ENCODE data around the gene GSG1L.

The GSG1L gene

DNA sequence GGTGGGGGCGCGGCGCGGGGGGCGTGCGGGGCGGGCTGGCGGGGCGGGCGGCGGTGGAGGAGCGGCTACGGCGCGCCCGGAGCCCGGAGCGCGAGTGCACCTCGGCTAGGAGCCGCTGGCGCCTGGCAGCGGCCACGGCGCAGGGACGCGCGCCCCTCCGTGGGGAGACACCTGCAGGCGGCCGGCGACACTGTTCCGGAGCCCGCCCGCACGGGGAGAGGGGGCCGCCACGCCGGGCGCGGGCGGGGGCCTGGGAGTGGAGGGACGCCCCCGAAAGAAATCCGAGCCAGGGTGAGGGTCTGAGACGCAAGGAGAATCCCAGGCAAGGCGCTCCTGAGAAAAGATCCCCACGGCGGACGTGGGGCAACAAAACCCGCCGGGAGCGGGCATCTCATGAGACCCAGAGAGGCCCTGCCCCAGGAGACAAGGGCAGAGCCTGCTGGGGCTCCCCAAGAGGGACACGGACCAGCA, at the start of gene GSG1L:
Gene GSG1L, minus strand, starts transcription at position 124 of the 471 bp plus-strand sequence. CDS start 290 bp downstream, outside the sequence.
- H3K9me3 ChIP-seq (ENCODE audit: control insufficient read depth, insufficient read depth, low read length), result no peaks in the 10 kb centered on the region
- H3K4me3 ChIP-seq (ENCODE audit: low read depth, low read length), result peak within 1 kb of the TSS; percentile 58
- no peaks in the 10 kb centered on the region for H3K36me3 ChIP-seq (ENCODE audit: control insufficient read depth, insufficient read depth, low read length)
- H3K27ac ChIP-seq (ENCODE audit: low read depth, low read length), result no peak within 1 kb of the TSS
- peaks cover 57% of the 10 kb centered on the region for H3K27me3 ChIP-seq (ENCODE audit: control insufficient read depth, insufficient read depth, low read length)
- no peaks in the 10 kb centered on the region for H3K4me1 ChIP-seq (ENCODE audit: control insufficient read depth, insufficient read depth, low read length)
- H3K9ac ChIP-seq (ENCODE audit: low read depth, low read length), result no peak within 1 kb of the TSS

DNA sequence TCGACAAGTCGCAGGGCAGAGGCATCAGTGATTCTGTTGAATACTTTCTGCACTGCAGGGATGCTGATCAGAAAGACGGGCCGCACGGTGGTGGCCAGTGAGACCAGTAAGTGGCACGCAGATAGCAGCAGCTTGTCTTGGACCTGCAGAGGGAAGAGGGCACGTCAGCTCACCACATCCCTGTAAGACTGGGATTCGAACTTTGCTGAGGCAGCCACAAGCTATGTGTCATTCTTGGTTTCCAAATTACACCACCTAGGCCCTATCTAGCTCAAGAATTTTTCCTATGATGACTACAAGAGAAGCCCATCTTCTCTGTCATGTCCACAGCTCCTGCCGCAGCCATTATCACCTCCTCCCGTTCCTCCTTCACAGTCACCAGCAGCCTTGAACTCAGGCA, 49.4 kb upstream of the GSG1L start:
- Histone ChIP-seq H3K36me3 (ENCODE audit: control insufficient read depth, insufficient read depth, low read length) (peaks cover 99% of the 10 kb centered on the region), H3K9ac (ENCODE audit: low read depth, low read length) (no peak overlapping the region), H3K4me1 (ENCODE audit: control insufficient read depth, insufficient read depth, low read length) (no peaks in the 10 kb centered on the region), H3K27me3 (ENCODE audit: control insufficient read depth, insufficient read depth, low read length) (no peaks in the 10 kb centered on the region), H3K9me3 (ENCODE audit: control insufficient read depth, insufficient read depth, low read length) (no peaks in the 10 kb centered on the region), H3K27ac (ENCODE audit: low read depth, low read length) (no peak overlapping the region), H3K4me3 (ENCODE audit: low read depth, low read length) (no peak overlapping the region)

DNA sequence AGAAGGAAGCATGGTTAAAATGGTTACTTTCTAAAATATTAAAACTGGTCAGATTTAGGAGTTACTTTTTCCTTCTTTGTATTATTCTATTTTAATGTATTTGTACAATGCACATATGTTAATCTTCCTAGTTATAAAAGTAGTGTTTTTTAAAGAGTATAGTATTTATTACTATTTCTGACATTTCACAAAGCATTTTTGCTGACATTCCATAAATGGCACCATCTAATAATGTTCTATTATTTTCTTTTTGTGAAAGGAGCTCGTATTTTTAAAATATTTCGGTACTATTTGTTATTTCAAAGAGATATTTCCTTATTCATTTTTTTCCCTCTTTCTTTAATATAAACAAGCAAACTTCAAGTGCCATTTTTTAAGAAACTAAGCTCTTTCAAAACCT, 47.5 kb upstream of the GSG1L start:
- no peaks in the 10 kb centered on the region for H3K27me3 ChIP-seq (ENCODE audit: control insufficient read depth, insufficient read depth, low read length)
- peaks cover 100% of the 10 kb centered on the region for H3K36me3 ChIP-seq (ENCODE audit: control insufficient read depth, insufficient read depth, low read length)
- no peak overlapping the region for H3K4me3 ChIP-seq (ENCODE audit: low read depth, low read length)
- H3K27ac ChIP-seq (ENCODE audit: low read depth, low read length), result no peak overlapping the region
- H3K9ac ChIP-seq (ENCODE audit: low read depth, low read length), result no peak overlapping the region
- H3K4me1 ChIP-seq (ENCODE audit: control insufficient read depth, insufficient read depth, low read length), result no peaks in the 10 kb centered on the region
- no peaks in the 10 kb centered on the region for H3K9me3 ChIP-seq (ENCODE audit: control insufficient read depth, insufficient read depth, low read length)

DNA sequence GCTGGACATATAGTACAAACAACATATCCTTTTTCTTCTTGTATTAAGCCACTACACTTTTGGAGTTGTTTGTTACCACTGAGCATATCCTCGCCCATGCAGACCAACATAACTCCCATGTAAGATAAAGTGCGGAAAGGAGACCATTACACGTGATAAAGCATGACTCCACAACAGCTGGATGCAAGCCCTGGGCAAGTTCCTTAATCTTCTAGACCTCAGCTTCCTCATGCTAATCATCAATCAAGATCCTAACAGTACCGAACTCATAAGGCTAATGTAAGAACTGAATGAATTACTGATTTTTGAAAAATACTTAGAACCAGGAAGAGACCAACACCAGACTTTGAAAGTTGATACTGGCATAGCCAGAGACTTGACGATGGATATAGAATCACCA, 47.0 kb upstream of the GSG1L start:
- H3K36me3 ChIP-seq (ENCODE audit: control insufficient read depth, insufficient read depth, low read length), result peaks cover 100% of the 10 kb centered on the region

DNA sequence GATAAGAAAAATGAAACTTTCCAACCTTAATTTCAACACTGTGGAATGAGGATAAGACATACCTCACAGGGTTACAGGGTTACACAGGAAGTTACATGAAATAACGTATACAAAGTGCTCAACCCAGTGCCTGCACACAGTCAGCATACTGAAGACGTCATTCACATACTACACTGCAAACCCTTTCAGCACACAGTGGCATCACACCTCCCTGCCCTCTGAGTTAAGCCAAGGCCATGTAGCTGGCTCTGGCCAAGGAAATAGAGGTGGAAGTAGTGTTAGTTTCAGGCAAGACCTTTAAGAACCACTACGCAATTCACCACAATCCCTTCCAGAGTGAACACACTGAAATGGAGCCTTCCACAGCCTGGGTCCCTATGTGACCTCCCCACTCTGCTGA, 46.6 kb upstream of the GSG1L start:
- H3K9me3 ChIP-seq (ENCODE audit: control insufficient read depth, insufficient read depth, low read length), result no peaks in the 10 kb centered on the region
- no peak overlapping the region for H3K4me3 ChIP-seq (ENCODE audit: low read depth, low read length)
- H3K36me3 ChIP-seq (ENCODE audit: control insufficient read depth, insufficient read depth, low read length), result peaks cover 100% of the 10 kb centered on the region
- no peaks in the 10 kb centered on the region for H3K4me1 ChIP-seq (ENCODE audit: control insufficient read depth, insufficient read depth, low read length)
- no peak overlapping the region for H3K27ac ChIP-seq (ENCODE audit: low read depth, low read length)
- H3K27me3 ChIP-seq (ENCODE audit: control insufficient read depth, insufficient read depth, low read length), result no peaks in the 10 kb centered on the region
- no peak overlapping the region for H3K9ac ChIP-seq (ENCODE audit: low read depth, low read length)

More for the DNA sequence above, 47.0 kb upstream of the GSG1L start:
- Histone ChIP-seq H3K4me1 (ENCODE audit: control insufficient read depth, insufficient read depth, low read length) (no peaks in the 10 kb centered on the region), H3K9me3 (ENCODE audit: control insufficient read depth, insufficient read depth, low read length) (no peaks in the 10 kb centered on the region), H3K27ac (ENCODE audit: low read depth, low read length) (no peak overlapping the region), H3K9ac (ENCODE audit: low read depth, low read length) (no peak overlapping the region), H3K27me3 (ENCODE audit: control insufficient read depth, insufficient read depth, low read length) (no peaks in the 10 kb centered on the region), H3K4me3 (ENCODE audit: low read depth, low read length) (no peak overlapping the region)

DNA sequence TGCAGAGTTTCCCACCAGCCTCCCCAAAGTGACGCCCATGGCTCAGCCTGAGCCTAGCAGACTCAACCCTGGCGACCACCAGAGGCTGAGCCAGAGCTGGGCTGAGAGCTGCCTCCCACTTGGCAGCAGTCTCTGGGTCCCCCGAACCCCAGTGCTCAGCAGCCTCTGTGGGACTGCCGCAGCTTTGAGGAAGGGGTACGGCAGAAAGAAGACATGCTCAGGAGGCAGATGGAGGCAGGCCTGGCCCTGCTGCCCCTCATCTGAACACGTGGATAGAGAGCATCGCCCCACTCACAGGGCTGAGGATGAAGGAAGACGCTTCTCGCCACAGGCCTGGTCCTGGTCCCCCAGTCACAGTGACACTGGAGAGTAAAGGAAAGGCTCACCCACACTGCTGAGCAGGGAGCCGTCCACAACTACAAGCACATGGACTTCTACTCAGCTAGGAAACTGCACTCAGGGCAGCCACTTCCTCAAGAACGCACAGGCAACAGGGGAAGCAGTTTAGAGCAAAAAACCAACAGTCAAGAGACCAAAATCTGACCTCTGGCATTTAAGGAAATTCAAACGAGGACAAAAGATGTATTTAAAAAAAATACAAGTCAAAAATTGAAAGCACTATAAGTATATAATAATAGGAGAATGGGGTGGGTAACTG, 45.2 kb upstream of the GSG1L start:
- peaks cover 100% of the 10 kb centered on the region for H3K36me3 ChIP-seq (ENCODE audit: control insufficient read depth, insufficient read depth, low read length)
- no peak overlapping the region for H3K9ac ChIP-seq (ENCODE audit: low read depth, low read length)
- no peak overlapping the region for H3K27ac ChIP-seq (ENCODE audit: low read depth, low read length)
- no peak overlapping the region for H3K4me3 ChIP-seq (ENCODE audit: low read depth, low read length)
- no peaks in the 10 kb centered on the region for H3K27me3 ChIP-seq (ENCODE audit: control insufficient read depth, insufficient read depth, low read length)
- no peaks in the 10 kb centered on the region for H3K4me1 ChIP-seq (ENCODE audit: control insufficient read depth, insufficient read depth, low read length)
- H3K9me3 ChIP-seq (ENCODE audit: control insufficient read depth, insufficient read depth, low read length), result no peaks in the 10 kb centered on the region

DNA sequence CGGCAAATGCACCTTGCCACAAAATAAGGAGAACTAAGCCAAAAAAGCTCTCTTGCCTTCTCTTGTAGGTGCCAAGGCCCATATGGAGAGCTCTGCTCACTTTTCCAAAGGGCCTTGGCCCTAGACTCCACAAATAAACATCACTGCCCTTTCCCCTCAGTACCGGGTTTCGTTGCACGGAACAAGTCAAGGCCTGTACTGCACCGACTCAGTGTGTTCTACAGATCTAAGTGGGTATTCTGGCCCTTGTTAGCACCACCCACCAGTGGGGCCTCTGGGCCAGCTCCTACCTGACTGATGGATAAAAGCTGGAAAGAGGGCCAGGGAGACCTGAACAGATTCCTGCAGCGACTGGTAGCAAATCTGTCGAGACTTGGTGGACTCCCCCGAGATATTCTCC, 43.7 kb upstream of the GSG1L start:
- Histone ChIP-seq H3K27me3 (ENCODE audit: control insufficient read depth, insufficient read depth, low read length) (no peaks in the 10 kb centered on the region), H3K27ac (ENCODE audit: low read depth, low read length) (no peak overlapping the region), H3K36me3 (ENCODE audit: control insufficient read depth, insufficient read depth, low read length) (peaks cover 100% of the 10 kb centered on the region), H3K9ac (ENCODE audit: low read depth, low read length) (no peak overlapping the region), H3K4me1 (ENCODE audit: control insufficient read depth, insufficient read depth, low read length) (no peaks in the 10 kb centered on the region), H3K9me3 (ENCODE audit: control insufficient read depth, insufficient read depth, low read length) (no peaks in the 10 kb centered on the region), H3K4me3 (ENCODE audit: low read depth, low read length) (no peak overlapping the region)

DNA sequence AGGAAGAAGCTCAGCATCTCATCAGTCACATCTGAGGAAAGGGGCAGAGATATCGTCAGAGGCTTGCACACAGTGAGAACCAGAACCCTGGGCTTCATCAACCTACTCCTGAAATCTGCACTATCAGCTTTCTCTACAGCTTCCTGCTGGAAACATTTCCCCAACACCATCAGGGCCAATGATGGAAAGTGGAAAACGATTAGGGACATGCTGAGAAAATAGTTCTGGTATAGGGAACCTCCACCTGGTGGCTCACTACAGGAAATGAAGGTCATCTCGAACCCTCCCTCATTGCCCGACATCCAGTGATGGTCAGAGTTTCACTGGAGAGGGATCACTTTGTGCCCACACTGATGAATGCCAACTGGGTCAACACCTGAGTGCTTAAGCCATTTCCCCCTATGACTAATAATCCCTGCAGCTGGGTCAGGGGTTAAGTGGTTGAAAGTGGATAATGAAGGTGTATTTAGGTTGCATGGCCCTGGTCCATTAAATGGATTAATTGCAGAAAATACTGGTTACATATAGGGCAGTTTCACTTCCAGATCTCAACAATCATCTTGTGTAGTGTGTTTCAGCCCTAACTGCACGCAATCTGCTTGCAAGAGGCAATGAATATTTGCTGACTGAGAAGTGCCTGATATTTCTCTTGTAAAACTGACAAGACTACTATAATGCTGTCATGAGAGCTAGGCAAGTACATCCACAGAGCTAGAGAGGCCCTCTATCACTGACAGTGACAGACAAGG, 43.1 kb upstream of the GSG1L start:
- no peaks in the 10 kb centered on the region for H3K9me3 ChIP-seq (ENCODE audit: control insufficient read depth, insufficient read depth, low read length)
- H3K4me3 ChIP-seq (ENCODE audit: low read depth, low read length), result no peak overlapping the region
- peaks cover 100% of the 10 kb centered on the region for H3K36me3 ChIP-seq (ENCODE audit: control insufficient read depth, insufficient read depth, low read length)
- no peaks in the 10 kb centered on the region for H3K27me3 ChIP-seq (ENCODE audit: control insufficient read depth, insufficient read depth, low read length)
- H3K27ac ChIP-seq (ENCODE audit: low read depth, low read length), result no peak overlapping the region
- H3K4me1 ChIP-seq (ENCODE audit: control insufficient read depth, insufficient read depth, low read length), result no peaks in the 10 kb centered on the region
- H3K9ac ChIP-seq (ENCODE audit: low read depth, low read length), result no peak overlapping the region

DNA sequence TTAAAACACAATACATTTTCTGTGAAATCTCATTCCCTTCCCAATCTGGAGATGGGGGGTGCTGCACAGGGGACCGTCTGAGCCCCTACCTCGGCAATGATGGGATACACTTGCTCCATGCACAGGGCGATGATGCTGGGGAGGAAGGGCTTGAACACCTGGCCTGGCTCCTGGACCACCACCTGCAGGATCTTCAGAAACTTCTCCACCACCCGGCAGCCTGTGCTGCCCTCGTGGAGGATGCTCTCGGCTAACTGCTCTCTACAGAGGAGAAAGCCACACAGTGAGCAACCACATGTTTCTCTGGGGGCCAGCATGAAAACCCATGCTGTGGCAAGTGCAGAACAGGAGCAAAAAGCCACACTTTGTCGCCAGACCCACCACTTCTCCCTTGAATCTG, 42.4 kb upstream of the GSG1L start:
- Histone ChIP-seq H3K4me1 (ENCODE audit: control insufficient read depth, insufficient read depth, low read length) (no peaks in the 10 kb centered on the region), H3K36me3 (ENCODE audit: control insufficient read depth, insufficient read depth, low read length) (peaks cover 100% of the 10 kb centered on the region), H3K27ac (ENCODE audit: low read depth, low read length) (no peak overlapping the region), H3K27me3 (ENCODE audit: control insufficient read depth, insufficient read depth, low read length) (no peaks in the 10 kb centered on the region), H3K9me3 (ENCODE audit: control insufficient read depth, insufficient read depth, low read length) (no peaks in the 10 kb centered on the region), H3K9ac (ENCODE audit: low read depth, low read length) (no peak overlapping the region), H3K4me3 (ENCODE audit: low read depth, low read length) (no peak overlapping the region)

DNA sequence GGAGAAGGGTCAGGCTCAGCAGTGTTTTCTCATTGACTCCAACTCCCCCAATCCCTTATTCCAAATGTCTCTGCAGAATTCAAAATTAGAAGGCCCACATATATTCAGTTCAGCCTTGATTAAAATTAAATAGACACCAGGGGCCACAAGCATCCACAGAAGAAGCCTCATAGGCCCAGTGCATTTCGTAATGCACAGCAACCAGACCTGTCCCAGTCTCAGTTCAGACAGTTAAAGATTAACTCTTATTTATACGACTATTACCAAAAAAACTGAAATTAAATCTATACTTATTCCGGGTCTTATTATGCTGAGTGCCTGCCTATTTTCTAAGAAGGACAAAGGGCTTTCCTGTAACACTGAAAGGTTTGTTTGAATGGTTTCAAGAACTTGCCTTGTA, 41.8 kb upstream of the GSG1L start:
- Histone ChIP-seq H3K9me3 (ENCODE audit: control insufficient read depth, insufficient read depth, low read length) (no peaks in the 10 kb centered on the region), H3K27me3 (ENCODE audit: control insufficient read depth, insufficient read depth, low read length) (no peaks in the 10 kb centered on the region), H3K4me3 (ENCODE audit: low read depth, low read length) (no peak overlapping the region), H3K4me1 (ENCODE audit: control insufficient read depth, insufficient read depth, low read length) (no peaks in the 10 kb centered on the region), H3K9ac (ENCODE audit: low read depth, low read length) (no peak overlapping the region), H3K36me3 (ENCODE audit: control insufficient read depth, insufficient read depth, low read length) (peaks cover 100% of the 10 kb centered on the region), H3K27ac (ENCODE audit: low read depth, low read length) (no peak overlapping the region)

DNA sequence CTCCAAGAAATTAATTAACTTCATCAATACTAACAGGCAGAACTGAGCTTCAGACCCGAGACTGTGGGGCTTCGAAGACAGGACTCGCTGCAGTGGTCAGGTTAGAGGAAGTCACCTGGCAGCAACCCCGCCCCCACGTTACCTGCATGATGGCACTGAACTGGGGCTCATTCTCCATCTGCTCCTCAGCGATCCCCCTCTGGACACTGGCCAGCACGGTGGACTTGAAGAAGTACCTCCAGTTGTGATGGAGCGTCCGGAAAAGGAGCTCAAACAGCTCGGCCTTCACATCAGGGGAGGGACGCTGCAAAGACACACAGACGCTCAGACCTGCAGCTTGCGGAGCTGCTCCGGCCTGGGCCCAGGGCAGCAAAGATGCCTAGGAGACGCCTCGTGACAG, 40.9 kb upstream of the GSG1L start:
- H3K9ac ChIP-seq (ENCODE audit: low read depth, low read length), result no peak overlapping the region
- no peaks in the 10 kb centered on the region for H3K27me3 ChIP-seq (ENCODE audit: control insufficient read depth, insufficient read depth, low read length)
- no peaks in the 10 kb centered on the region for H3K9me3 ChIP-seq (ENCODE audit: control insufficient read depth, insufficient read depth, low read length)
- H3K4me1 ChIP-seq (ENCODE audit: control insufficient read depth, insufficient read depth, low read length), result no peaks in the 10 kb centered on the region
- no peak overlapping the region for H3K4me3 ChIP-seq (ENCODE audit: low read depth, low read length)
- peaks cover 99% of the 10 kb centered on the region for H3K36me3 ChIP-seq (ENCODE audit: control insufficient read depth, insufficient read depth, low read length)
- H3K27ac ChIP-seq (ENCODE audit: low read depth, low read length), result no peak overlapping the region

All from HUES48 (cell line).